Heart left ventricle (tissue), 16 donors: ENCODE measurements around the gene HERC2. TPM values are rescaled to one million over a fixed set of nuclear protein-coding genes. Genes with fewer than 3 reads are reported as not detected.

Experiments
- ATAC-seq, 4 donors: fragments of 200-7000 bp; cut with Tn5 transposase; one replicate each; pipeline ENCODE4 v1.9.1; 2020 to 2022; ENCODE audit warnings: moderate library complexity in 4 of 4, mild to moderate bottlenecking in 3 of 4, moderate number of reproducible peaks in 1 of 4
- DNase-seq, 5 donors: peaks; one replicate each; pipeline ENCODE4 v3.0.0-alpha.2; 2020
- H3K27ac ChIP-seq, 12 donors: fragments of 200-600 bp; sonication (generic) in 4 of 12; one replicate each; pipeline versions ENCODE4 v1.5.0 to v1.8.0; 2016 to 2022; ENCODE audit warnings: mild to moderate bottlenecking in 2 of 12
- H3K27me3 ChIP-seq, 9 donors: fragments of 200-600 bp; sonication (generic) in 2 of 9; one replicate each; pipeline versions ENCODE4 v1.5.1 to v1.8.0; 2016 to 2022; ENCODE audit warnings: mild to moderate bottlenecking in 3 of 9
- H3K36me3 ChIP-seq, 9 donors: fragments of 200-600 bp; sonication (generic) in 2 of 9; one replicate each; pipeline versions ENCODE4 v1.5.0 to v1.8.0; 2018 to 2022; ENCODE audit warnings: mild to moderate bottlenecking in 2 of 9
- H3K4me1 ChIP-seq, 12 donors: fragments of 200-600 bp; sonication (generic) in 4 of 12; one replicate each; pipeline versions ENCODE4 v1.5.0 to v1.8.0; 2016 to 2022; ENCODE audit warnings: mild to moderate bottlenecking in 3 of 12
- H3K4me3 ChIP-seq, 12 donors: fragments of 200-600 bp; sonication (generic) in 4 of 12; one replicate each; pipeline versions ENCODE4 v1.5.0 to v1.8.0; 2017 to 2022; ENCODE audit warnings: mild to moderate bottlenecking in 9 of 12, moderate library complexity in 4 of 12
- H3K9me3 ChIP-seq, 12 donors: fragments of 200-600 bp; sonication (generic) in 4 of 12; one replicate each; pipeline versions ENCODE4 v1.5.0 to v1.8.0; 2016 to 2022; ENCODE audit warnings: mild to moderate bottlenecking in 1 of 12
- POLR2A ChIP-seq, 2 donors: fragments of 450-650 bp; IDR thresholded peaks; one replicate each; pipeline ENCODE4 v1.6.1; 2017; ENCODE audit warnings: antibody characterized with exemption in 2 of 2, mild to moderate bottlenecking in 2 of 2, moderate library complexity in 2 of 2
- WGBS, 4 donors: extraction: QIAGEN DNeasy Blood & Tissue Kit in 2 of 4; methylation state at CpG; one replicate each; pipeline versions ENCODE4 v1.1.5 to v1.1.7; 2013 to 2018; 5-methylcytosine and 5-hydroxymethylcytosine counted together
- intact Hi-C, 10 donors: fragments of 100-400 bp; cut with DNase I; formaldehyde crosslinking; loops; one replicate each; pipeline versions ENCODE4 v1.11.1 to v1.14.2; 2022
- polyA plus RNA-seq, 2 donors: library from polyadenylated mRNA; stranded (reverse); fragments of 200-250 nt; gene quantifications; one replicate each; pipeline ENCODE4 v1.2.3, GENCODE V29; 2013
- total RNA-seq, 9 donors: library from RNA; depleted of rRNA in 2 of 9; stranded (reverse); fragments of >200 nt in 2 of 9; fragmentation: NEBNext Ultra II Directional in 3 of 9; extraction: Animal tissue kit (Norgen Biotek cat#: 25700) in 3 of 9; gene quantifications; one replicate each; pipeline versions ENCODE4 v1.1.0 to v1.2.4, GENCODE V29; 2016 to 2023
- TF ChIP-seq, protein P1 (sequence below), 12 donors: fragments of 200-600 bp; sonication (generic) in 4 of 12; IDR thresholded peaks; one replicate each; pipeline versions ENCODE4 v1.5.0 to v1.8.0; 2018 to 2022; ENCODE audit warnings: antibody characterized with exemption in 12 of 12, mild to moderate bottlenecking in 5 of 12
- donor health status: ischemic (EF 13 %, LVEDD 7.1; RV severe dilation, severe dysfunction).
- donor health status: healthy with polysubstance abuse.
- donor health status: DM: no; HTN: yes; CAD: no.
- donor health status: DM: no; HTN: no; CAD: no.
- donor health status: ischemic (EF 25% LVEDD 6.9; RV normal size, moderate dysfunction).
- donor health status: ischemic (EF 25% LVEDD 5.7; RV mildly dilated, moderate dysfunction).
- donor health status: healthy.
- donor health status: DM: yes; HTN: yes; CAD: no.
- donor health status: ischemic (EF 35%, LVEDD 5.7; RV mildly dilated, moderate dysfunction).
- donor health status: nonischemic (EF 11% LVEDD 7.7; RV severe dilation, severe dysfunction).
- donor health status: DM: yes; HTN: yes; CAD: no.
- donor health status: PGD.
- donor health status: ischemic (EF 29% LVEDD 5.4; RV normal size, mild dysfunction).
- donor health status: nonischemic (EF 23%, LVEDD 6.1; RV moderate dilation, normal function).

Gene HERC2
- total and polyA plus RNA-seq, 11 donors = 25.9 to 70.5 (median 59.0) TPM

- no peak overlapping the region for H3K4me3 ChIP-seq
- peaks cover 0 to 79% (median 62%) of the 10 kb centered on the region in 9 donors for H3K36me3 ChIP-seq
- TF ChIP-seq, protein P1, sequence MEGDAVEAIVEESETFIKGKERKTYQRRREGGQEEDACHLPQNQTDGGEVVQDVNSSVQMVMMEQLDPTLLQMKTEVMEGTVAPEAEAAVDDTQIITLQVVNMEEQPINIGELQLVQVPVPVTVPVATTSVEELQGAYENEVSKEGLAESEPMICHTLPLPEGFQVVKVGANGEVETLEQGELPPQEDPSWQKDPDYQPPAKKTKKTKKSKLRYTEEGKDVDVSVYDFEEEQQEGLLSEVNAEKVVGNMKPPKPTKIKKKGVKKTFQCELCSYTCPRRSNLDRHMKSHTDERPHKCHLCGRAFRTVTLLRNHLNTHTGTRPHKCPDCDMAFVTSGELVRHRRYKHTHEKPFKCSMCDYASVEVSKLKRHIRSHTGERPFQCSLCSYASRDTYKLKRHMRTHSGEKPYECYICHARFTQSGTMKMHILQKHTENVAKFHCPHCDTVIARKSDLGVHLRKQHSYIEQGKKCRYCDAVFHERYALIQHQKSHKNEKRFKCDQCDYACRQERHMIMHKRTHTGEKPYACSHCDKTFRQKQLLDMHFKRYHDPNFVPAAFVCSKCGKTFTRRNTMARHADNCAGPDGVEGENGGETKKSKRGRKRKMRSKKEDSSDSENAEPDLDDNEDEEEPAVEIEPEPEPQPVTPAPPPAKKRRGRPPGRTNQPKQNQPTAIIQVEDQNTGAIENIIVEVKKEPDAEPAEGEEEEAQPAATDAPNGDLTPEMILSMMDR (IDR thresholded peaks at IDR 0.05) = peak; percentile 55 to 74 (median 66)
- TF ChIP-seq POLR2A (IDR thresholded peaks at IDR 0.05) = no peak
- no peak overlapping the region for H3K27ac ChIP-seq
- intact Hi-C loops = loop anchor here in 3 of 10 donors (5.0 to 10.0 kb wide), 3 partner anchors 39 to 1231 kb away; no protein-coding TSS in a partner anchor
- no peaks in the 10 kb centered on the region for H3K9me3 ChIP-seq
- DNase-seq = peak in 1 of 5 donors; percentile 7
- ATAC-seq = no peak
- H3K4me1 ChIP-seq = peaks cover 0 to 11% (median 0%) of the 10 kb centered on the region in 12 donors
- no peaks in the 10 kb centered on the region for H3K27me3 ChIP-seq
- 65 to 72% (median 66%) methylated on average over 17 of the region's 17 CpGs for WGBS, 4 donors
Measured at GRCh38 chr15:28125673-28126651, 196.0 kb downstream of the HERC2 start.

DNA sequence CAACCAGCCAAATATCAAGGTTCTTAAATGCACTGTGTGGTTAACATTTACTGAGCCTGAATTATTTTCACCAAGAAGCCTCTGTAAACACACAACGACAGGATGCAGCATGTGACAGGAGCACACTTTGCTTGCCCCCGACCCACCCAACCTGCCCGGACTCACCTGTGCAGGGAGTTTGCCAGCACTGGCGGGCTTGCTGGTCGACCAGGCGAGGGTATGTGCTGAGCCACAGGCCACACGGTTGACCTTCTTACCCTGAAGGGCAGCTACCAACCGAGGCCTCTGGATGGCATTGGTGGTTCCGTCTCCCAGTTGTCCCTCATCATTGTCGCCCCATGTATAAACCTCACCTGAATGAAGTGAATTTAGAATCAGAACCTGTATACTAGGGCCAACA is 197.1 kb downstream of the HERC2 start:
- Histone ChIP-seq H3K9me3 (no peaks in the 10 kb centered on the region), H3K36me3 (peaks cover 0 to 79% (median 62%) of the 10 kb centered on the region in 9 donors)

GRCh38 chr15:28123408-28124023 is 198.5 kb downstream of the HERC2 start:
- intact Hi-C loops = loop anchor here in 6 of 10 donors (1.0 to 10.0 kb wide), 7 partner anchors 36 to 1236 kb away; no protein-coding TSS in a partner anchor

More for the DNA sequence above, 197.1 kb downstream of the HERC2 start:
- ATAC-seq (no peak), DNase-seq (peak in 1 of 5 donors; percentile 52)
- WGBS, 4 donors = 86 to 93% (median 89%) methylated on average over 9 to 10 of the region's 10 CpGs
- Histone ChIP-seq H3K27me3 (no peaks in the 10 kb centered on the region), H3K27ac (no peak overlapping the region), H3K4me1 (peaks cover 0 to 11% (median 0%) of the 10 kb centered on the region in 12 donors), H3K4me3 (no peak overlapping the region)
- intact Hi-C loops = loop anchor here in 5 of 10 donors (5.0 to 10.0 kb wide), 6 partner anchors 38 to 1238 kb away; no protein-coding TSS in a partner anchor
- TF ChIP-seq, protein P1 (IDR thresholded peaks at IDR 0.05) = no peak
- no peak for TF ChIP-seq POLR2A (IDR thresholded peaks at IDR 0.05)

More at GRCh38 chr15:28123408-28124023, 198.5 kb downstream of the HERC2 start:
- ATAC-seq (peak in 3 of 4 donors; percentile 38 to 67 (median 56)), DNase-seq (peak; percentile 46 to 72 (median 60))
- Histone ChIP-seq H3K4me3 (no peak overlapping the region), H3K9me3 (no peaks in the 10 kb centered on the region), H3K36me3 (peaks cover 0 to 77% (median 65%) of the 10 kb centered on the region in 9 donors), H3K27me3 (no peaks in the 10 kb centered on the region), H3K4me1 (peaks cover 0 to 10% (median 0%) of the 10 kb centered on the region in 12 donors), H3K27ac (no peak overlapping the region)
- TF ChIP-seq POLR2A (IDR thresholded peaks at IDR 0.05) = no peak
- TF ChIP-seq, protein P1 (IDR thresholded peaks at IDR 0.05) = peak; percentile 35 to 72 (median 64)
- WGBS, 4 donors = 24 to 27% (median 27%) methylated on average over 6 of the region's 6 CpGs
